ENCODE data around the gene DTD2.

- TF ChIP-seq FOXA1 (IDR thresholded peaks at IDR 0.05) = no peak
- no peak for TF ChIP-seq SP1 (IDR thresholded peaks at IDR 0.05)
- no peak for TF ChIP-seq ZNF384 (IDR thresholded peaks at IDR 0.05)
Observed at GRCh38 chr14:31505411-31505810, 48.1 kb upstream of the DTD2 start.

Data from HEK293T (cell line).